ENCODE measurements around the gene CRKL.
"Not testable (repeated sequence)": the region's sequence is repeated elsewhere in the genome, so short reads cannot be mapped to it uniquely, and the experiment has no call there.

- not testable (repeated sequence) for TF ChIP-seq CTCF (IDR thresholded peaks at IDR 0.05; ENCODE audit: low read depth, low read length); POLR2A (IDR thresholded peaks at IDR 0.05; ENCODE audit: extremely low read depth, insufficient read length)
Observed at GRCh38 chr22:20939457-20940185, 22.4 kb downstream of the CRKL start.

All from NB4 (cell line).